K562 (cell line): ENCODE results near the gene LRP1B.

Source experiments
- DEAF1 ChIP-seq: fragments of 450-650 bp; formaldehyde crosslinking; IDR thresholded peaks from 2 replicates; pipeline ENCODE4 v1.4.0; 2020; ENCODE audit warnings: mild to moderate bottlenecking, moderate library complexity
- ETV6 ChIP-seq, 3 experiments: fragments of 150-350 bp in 1 of 3; sonication (generic) in 1 of 3; formaldehyde crosslinking in 1 of 3; IDR thresholded peaks; 2 replicates each; pipeline versions ENCODE4 v1.6.1 to v1.8.0; 2014 to 2022; ENCODE audit warnings: borderline replicate concordance in 2 of 3, low read depth in 2 of 3, antibody characterized with exemption in 1 of 3, low read length in 1 of 3, mild to moderate bottlenecking in 1 of 3, missing genetic modification reagents in 1 of 3
- IRF2 ChIP-seq: sonication (generic); formaldehyde crosslinking; IDR thresholded peaks from 2 replicates; pipeline ENCODE4 v1.8.1; 2022; ENCODE audit warnings: mild to moderate bottlenecking, missing genetic modification reagents
- NR2C2 ChIP-seq, 2 experiments: fragments of 200-800 bp in 1 of 2; sonication (Bioruptor generic) in 1 of 2; sonication (generic) in 1 of 2; formaldehyde crosslinking in 1 of 2; IDR thresholded peaks; 2 replicates each; pipeline versions ENCODE4 v1.6.1 to v1.8.0; 2016 to 2022; ENCODE audit warnings: mild to moderate bottlenecking in 1 of 2, missing compliant biosample characterization in 1 of 2, missing genetic modification characterization in 1 of 2, missing genetic modification reagents in 1 of 2
- SP1 ChIP-seq: sonication (generic); formaldehyde crosslinking; IDR thresholded peaks from 2 replicates; pipeline ENCODE4 v1.8.1; 2022; ENCODE audit warnings: mild to moderate bottlenecking, missing genetic modification reagents
- TSHZ1 ChIP-seq: fragments of 250-450 bp; sonication (Bioruptor Pico); IDR thresholded peaks from 2 replicates; pipeline ENCODE4 v1.4.0; 2020; ENCODE audit warnings: mild to moderate bottlenecking, moderate library complexity

GRCh38 chr2:140199312-140199711 is 1931.5 kb downstream of the LRP1B start:
- TF ChIP-seq DEAF1 (CRISPR knock-in tag), result no peak
- TF ChIP-seq IRF2, result no peak
- TF ChIP-seq SP1, result no peak
- no peak for TF ChIP-seq NR2C2 (CRISPR knock-in tag; IDR thresholded peaks at IDR 0.05)
- no peak for TF ChIP-seq NR2C2 (tag; IDR thresholded peaks at IDR 0.05)
- no peak for TF ChIP-seq ETV6 (IDR thresholded peaks at IDR 0.05; ENCODE audit: borderline replicate concordance in 1 of 2, low read depth in 2 of 2, low read length in 1 of 2)
- TF ChIP-seq ETV6 (CRISPR knock-in tag; IDR thresholded peaks at IDR 0.05; ENCODE audit: borderline replicate concordance), result no peak
- no peak for TF ChIP-seq TSHZ1
